Lung (tissue), 12 donors: Measurements from ENCODE around the gene SUCO. TPM values are rescaled to one million over a fixed set of nuclear protein-coding genes. Genes with fewer than 3 reads are reported as not detected.

Experiments
- ATAC-seq: fragments of 200-7000 bp; cut with Tn5 transposase; one replicate; pipeline ENCODE4 v1.9.1; 2020; ENCODE audit warnings: moderate number of reproducible peaks; ENCODE audit not compliant: insufficient read depth, low FRiP score
- DNase-seq, 3 donors: peaks; one replicate each; pipeline ENCODE4 v3.0.0-alpha.2; 2013 to 2017
- H3K27ac ChIP-seq, 2 donors: one replicate each; pipeline ENCODE4 v1.5.1; 2013; ENCODE audit warnings: mild to moderate bottlenecking in 2 of 2, moderate library complexity in 2 of 2, control low read depth in 1 of 2, inconsistent platforms in 1 of 2, low read depth in 1 of 2, low read length in 1 of 2
- H3K27me3 ChIP-seq, 3 donors: one replicate each; pipeline ENCODE4 v1.5.1; 2013; ENCODE audit warnings: low read length in 2 of 3; ENCODE audit not compliant: control insufficient read depth in 3 of 3, insufficient read depth in 3 of 3
- H3K36me3 ChIP-seq, 4 donors: one replicate each; pipeline ENCODE4 v1.5.1; 2013; ENCODE audit warnings: low read length in 4 of 4, mild to moderate bottlenecking in 1 of 4, moderate library complexity in 1 of 4; ENCODE audit not compliant: control insufficient read depth in 4 of 4, insufficient read depth in 4 of 4
- H3K4me1 ChIP-seq, 5 donors: one replicate each; pipeline ENCODE4 v1.5.1; 2013; ENCODE audit warnings: low read length in 5 of 5, mild to moderate bottlenecking in 2 of 5, moderate library complexity in 1 of 5; ENCODE audit not compliant: control insufficient read depth in 5 of 5, insufficient read depth in 5 of 5
- H3K4me3 ChIP-seq: one replicate; pipeline ENCODE4 v1.5.1; 2013; ENCODE audit warnings: mild to moderate bottlenecking, control low read depth, moderate library complexity
- H3K9ac ChIP-seq, 2 donors: one replicate each; pipeline ENCODE4 v1.5.1; 2013; ENCODE audit warnings: low read length in 2 of 2, control low read depth in 1 of 2; ENCODE audit not compliant: insufficient read depth in 1 of 2
- H3K9me3 ChIP-seq, 4 donors: one replicate each; pipeline ENCODE4 v1.5.1; 2013; ENCODE audit warnings: low read length in 3 of 4, mild to moderate bottlenecking in 1 of 4, moderate library complexity in 1 of 4; ENCODE audit not compliant: control insufficient read depth in 4 of 4, insufficient read depth in 3 of 4
- WGBS, 2 donors: extraction: QIAGEN DNeasy Blood & Tissue Kit; methylation state at CpG; one replicate each; pipeline ENCODE4 v1.1.7; 2013; 5-methylcytosine and 5-hydroxymethylcytosine counted together
- polyA plus RNA-seq, 2 donors: library from polyadenylated mRNA; stranded (reverse); fragments of 200-250 nt; gene quantifications; one replicate each; pipeline ENCODE4 v1.2.1, GENCODE V29; 2013
- total RNA-seq, 2 donors: library from RNA; depleted of rRNA in 1 of 2; stranded (reverse); fragments of >200 nt in 1 of 2; gene quantifications; one replicate each; pipeline ENCODE4 v1.2.1, GENCODE V29; 2014 to 2021
- TF ChIP-seq, protein P1 (sequence below): IDR thresholded peaks from 2 replicates; pipeline ENCODE4 v1.5.1; 2012; ENCODE audit warnings: mild to moderate bottlenecking; ENCODE audit errors: control extremely low read depth, extremely low read depth
- donor health status: control.
- donor health status: control.
- donor health status: Bipolar disorder and iron deficiency.
- donor health status: healthy.
- donor health status: DM: yes; HTN: yes; CAD: no.

The SUCO gene
- total and polyA plus RNA-seq, 4 donors, result 10.2 to 86.8 (median 22.0) TPM

DNA sequence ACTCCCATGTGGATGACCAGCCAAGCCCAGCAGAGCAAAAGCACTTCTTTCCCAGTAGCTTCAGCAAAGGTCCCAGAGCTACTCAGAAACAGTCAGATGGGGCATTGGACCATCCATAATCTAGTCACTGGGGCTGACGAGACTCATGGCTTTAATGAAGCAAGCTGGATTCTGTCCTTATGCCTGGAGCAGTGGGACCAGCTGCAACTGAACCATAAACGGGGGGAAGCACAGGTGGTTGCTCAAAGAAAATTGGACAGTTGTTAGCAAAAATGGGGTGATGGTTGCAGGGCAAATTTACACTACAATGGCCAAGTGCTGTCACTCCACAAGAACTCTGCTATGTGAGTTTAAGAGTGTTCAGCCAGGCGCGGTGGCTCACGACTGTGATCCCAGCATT lies 108.5 kb downstream of the SUCO start:
- H3K27ac ChIP-seq, result no peak overlapping the region
- peaks cover 0 to 4% (median 0%) of the 10 kb centered on the region in 3 donors for H3K27me3 ChIP-seq
- 74 to 85% methylated on average over 5 of the region's 5 CpGs for WGBS, 2 donors
- H3K4me1 ChIP-seq, result peaks cover 0 to 8% (median 0%) of the 10 kb centered on the region in 5 donors
- no peak overlapping the region for H3K4me3 ChIP-seq
- DNase-seq (no peak), ATAC-seq (no peak)
- H3K36me3 ChIP-seq, result no peaks in the 10 kb centered on the region
- no peak overlapping the region for H3K9ac ChIP-seq
- TF ChIP-seq, protein P1, sequence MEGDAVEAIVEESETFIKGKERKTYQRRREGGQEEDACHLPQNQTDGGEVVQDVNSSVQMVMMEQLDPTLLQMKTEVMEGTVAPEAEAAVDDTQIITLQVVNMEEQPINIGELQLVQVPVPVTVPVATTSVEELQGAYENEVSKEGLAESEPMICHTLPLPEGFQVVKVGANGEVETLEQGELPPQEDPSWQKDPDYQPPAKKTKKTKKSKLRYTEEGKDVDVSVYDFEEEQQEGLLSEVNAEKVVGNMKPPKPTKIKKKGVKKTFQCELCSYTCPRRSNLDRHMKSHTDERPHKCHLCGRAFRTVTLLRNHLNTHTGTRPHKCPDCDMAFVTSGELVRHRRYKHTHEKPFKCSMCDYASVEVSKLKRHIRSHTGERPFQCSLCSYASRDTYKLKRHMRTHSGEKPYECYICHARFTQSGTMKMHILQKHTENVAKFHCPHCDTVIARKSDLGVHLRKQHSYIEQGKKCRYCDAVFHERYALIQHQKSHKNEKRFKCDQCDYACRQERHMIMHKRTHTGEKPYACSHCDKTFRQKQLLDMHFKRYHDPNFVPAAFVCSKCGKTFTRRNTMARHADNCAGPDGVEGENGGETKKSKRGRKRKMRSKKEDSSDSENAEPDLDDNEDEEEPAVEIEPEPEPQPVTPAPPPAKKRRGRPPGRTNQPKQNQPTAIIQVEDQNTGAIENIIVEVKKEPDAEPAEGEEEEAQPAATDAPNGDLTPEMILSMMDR, result no peak
- no peaks in the 10 kb centered on the region for H3K9me3 ChIP-seq

DNA sequence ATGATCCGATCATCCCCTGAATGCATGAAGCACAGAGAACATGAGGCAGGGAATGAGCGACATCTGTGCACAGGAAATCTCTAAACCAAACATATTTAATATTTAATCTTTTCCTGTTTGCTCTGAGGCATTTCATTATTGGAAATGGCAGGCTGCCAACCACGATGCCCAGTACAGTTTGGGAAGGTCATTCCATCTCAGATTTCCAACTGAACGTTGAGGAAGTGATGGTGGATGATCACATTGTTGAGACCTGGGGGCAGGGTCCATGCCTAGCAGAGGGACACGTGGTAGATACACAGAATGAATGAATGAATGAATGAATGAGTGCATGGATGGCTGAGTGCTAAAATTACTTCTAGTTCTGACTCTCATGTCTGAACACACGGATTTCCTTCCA lies 110.0 kb downstream of the SUCO start:
- WGBS, 2 donors, result 47 to 63% methylated on average over 6 of the region's 6 CpGs
- no peak for ATAC-seq

DNA sequence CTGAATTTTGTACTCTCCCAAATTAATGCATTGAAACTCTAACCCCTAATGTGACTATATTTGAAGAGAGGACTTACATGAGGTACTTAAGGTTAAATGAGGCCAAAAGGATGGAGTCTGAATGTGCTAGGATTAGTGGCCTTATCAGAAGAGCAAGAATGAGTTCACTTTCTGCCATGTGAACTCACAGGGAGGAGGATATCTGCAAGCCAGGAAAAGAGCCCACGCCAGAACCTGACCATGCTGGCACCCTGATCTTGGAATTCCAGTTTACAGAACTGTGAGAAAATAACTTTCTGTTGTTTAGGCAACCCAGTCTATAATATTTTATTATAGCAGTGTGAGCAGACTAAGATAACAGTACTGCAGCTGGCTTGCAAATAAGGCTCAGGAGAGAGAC lies 113.7 kb downstream of the SUCO start:
- H3K9me3 ChIP-seq, result no peaks in the 10 kb centered on the region
- no peaks in the 10 kb centered on the region for H3K36me3 ChIP-seq
- TF ChIP-seq, protein P1, result no peak
- no peaks in the 10 kb centered on the region for H3K27me3 ChIP-seq
- H3K27ac ChIP-seq, result peak overlapping the region in 1 of 2 donors; percentile 67
- no peak overlapping the region for H3K9ac ChIP-seq
- DNase-seq (no peak), ATAC-seq (no peak)
- WGBS, 2 donors, result 91 to 92% methylated on average over 1 of the region's 1 CpG
- no peak overlapping the region for H3K4me3 ChIP-seq
- H3K4me1 ChIP-seq, result peaks cover 0 to 9% (median 0%) of the 10 kb centered on the region in 5 donors

More for the DNA sequence above, 110.0 kb downstream of the SUCO start:
- Histone ChIP-seq H3K27me3 (peaks cover 0 to 4% (median 0%) of the 10 kb centered on the region in 3 donors), H3K27ac (no peak overlapping the region), H3K4me1 (peaks cover 0 to 8% (median 0%) of the 10 kb centered on the region in 5 donors), H3K9me3 (no peaks in the 10 kb centered on the region), H3K36me3 (no peaks in the 10 kb centered on the region), H3K9ac (no peak overlapping the region), H3K4me3 (no peak overlapping the region)
- TF ChIP-seq, protein P1, result no peak
- peak; percentile 7 to 27 (median 23) for DNase-seq

DNA sequence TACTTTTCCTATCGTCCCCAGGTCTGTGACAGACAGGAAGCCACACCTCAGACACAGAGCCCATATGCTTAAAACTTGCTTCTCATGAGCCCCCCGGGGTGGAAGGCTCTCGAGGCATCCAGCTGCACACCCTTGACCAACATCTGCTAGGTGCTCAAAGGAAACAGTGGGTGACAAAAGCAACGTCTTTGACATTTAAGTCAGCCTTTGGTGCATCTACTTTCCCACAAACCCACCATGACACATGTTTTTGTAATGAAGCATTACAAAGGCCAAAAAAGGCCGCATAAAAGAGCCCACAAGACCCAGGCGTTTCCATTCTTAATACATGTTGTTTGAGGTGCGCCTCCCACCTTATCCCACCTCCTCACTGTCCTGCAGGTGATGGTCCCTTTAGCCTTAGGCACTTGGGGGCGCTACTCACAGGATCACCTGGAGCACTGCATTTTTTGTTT lies 114.2 kb downstream of the SUCO start:
- Histone ChIP-seq H3K36me3 (no peaks in the 10 kb centered on the region), H3K27me3 (no peaks in the 10 kb centered on the region), H3K4me3 (no peak overlapping the region), H3K9me3 (no peaks in the 10 kb centered on the region), H3K9ac (no peak overlapping the region), H3K4me1 (peaks cover 0 to 9% (median 0%) of the 10 kb centered on the region in 5 donors), H3K27ac (peak overlapping the region in 1 of 2 donors; percentile 67)
- TF ChIP-seq, protein P1, result no peak
- DNase-seq, result no peak
- 62 to 67% methylated on average over 8 of the region's 8 CpGs for WGBS, 2 donors
- ATAC-seq, result no peak
